Endodermal cell (in vitro differentiated cells): ENCODE results near the gene ARFGEF3. TPM values are rescaled to one million over a fixed set of nuclear protein-coding genes. Genes with fewer than 3 reads are reported as not detected.
"Not testable (repeated sequence)": the region's sequence is repeated elsewhere in the genome, so short reads cannot be mapped to it uniquely, and the experiment has no call there.

Experiments
- DNase-seq: peaks from one replicate; pipeline ENCODE4 v3.0.0-alpha.2; 2017
- H3K27ac ChIP-seq: 2 replicates; pipeline ENCODE4 v1.5.1; 2013; ENCODE audit warnings: mild to moderate bottlenecking, low read depth, low read length, moderate library complexity
- H3K27me3 ChIP-seq: 2 replicates; pipeline ENCODE4 v1.6.1; 2013; ENCODE audit warnings: mild to moderate bottlenecking, low read length, moderate library complexity; ENCODE audit not compliant: insufficient read depth, control insufficient read depth, poor library complexity, severe bottlenecking
- H3K36me3 ChIP-seq: 2 replicates; pipeline ENCODE4 v1.7.0; 2013; ENCODE audit warnings: mild to moderate bottlenecking, low read length, moderate library complexity; ENCODE audit not compliant: control insufficient read depth, insufficient read depth
- H3K4me1 ChIP-seq: one replicate; pipeline ENCODE4 v1.7.0; 2013; ENCODE audit warnings: low read length; ENCODE audit not compliant: control insufficient read depth, insufficient read depth
- H3K4me3 ChIP-seq: 2 replicates; pipeline ENCODE4 v1.5.1; 2013; ENCODE audit warnings: mild to moderate bottlenecking, low read length, moderate library complexity
- H3K9ac ChIP-seq: 2 replicates; pipeline ENCODE4 v1.6.1; 2013; ENCODE audit warnings: mild to moderate bottlenecking, low read length, moderate library complexity; ENCODE audit not compliant: poor library complexity, severe bottlenecking; ENCODE audit errors: extremely low read depth
- H3K9me3 ChIP-seq: 2 replicates; pipeline ENCODE4 v1.6.1; 2013; ENCODE audit warnings: mild to moderate bottlenecking, low read length, moderate library complexity; ENCODE audit not compliant: control insufficient read depth
- H3K27ac Mint-ChIP-seq: 2 replicates; pipeline ENCODE4 v1.8.0; 2020; ENCODE audit warnings: mixed read lengths
- H3K27me3 Mint-ChIP-seq: 2 replicates; pipeline ENCODE4 v1.8.0; 2021; ENCODE audit warnings: mild to moderate bottlenecking, mixed read lengths; ENCODE audit not compliant: insufficient read depth
- H3K36me3 Mint-ChIP-seq: 2 replicates; pipeline ENCODE4 v1.8.0; 2020; ENCODE audit warnings: low read depth, mixed read lengths
- H3K4me1 Mint-ChIP-seq: 2 replicates; pipeline ENCODE4 v1.8.0; 2020; ENCODE audit warnings: mixed read lengths
- H3K4me3 Mint-ChIP-seq: 2 replicates; pipeline ENCODE4 v1.8.0; 2020; ENCODE audit warnings: mild to moderate bottlenecking, moderate library complexity, mixed read lengths
- H3K9me3 Mint-ChIP-seq: 2 replicates; pipeline ENCODE4 v1.8.0; 2020; ENCODE audit warnings: mild to moderate bottlenecking, mixed read lengths
- WGBS, 2 experiments: methylation state at CpG; one replicate each; pipeline versions ENCODE4 v1.1.5 to v1.1.7; 2013; ENCODE audit warnings: missing lambda C conversion rate in 2 of 2, mixed read lengths in 1 of 2; ENCODE audit not compliant: insufficient coverage in 1 of 2, insufficient read length in 1 of 2; 5-methylcytosine and 5-hydroxymethylcytosine counted together
- total RNA-seq, 2 donors: library from RNA; stranded (reverse); fragmentation: NEBNext Ultra II Directional in 1 of 2; extraction: Animal tissue kit (Norgen Biotek cat#: 25700) in 1 of 2; gene quantifications; 2 replicates in 1 of 2; 3 replicates in 1 of 2; pipeline ENCODE4 v1.2.1, GENCODE V29; 2021
- TF ChIP-seq, protein P1 (sequence below): fragments of 200-600 bp; sonication (generic); conservative IDR thresholded peaks from 2 replicates; pipeline ENCODE4 v1.5.0; 2021; ENCODE audit warnings: antibody characterized with exemption, mild to moderate bottlenecking

Gene ARFGEF3
- total RNA-seq, 2 donors from 2014 or later: 10.9 to 14.3 TPM

DNA sequence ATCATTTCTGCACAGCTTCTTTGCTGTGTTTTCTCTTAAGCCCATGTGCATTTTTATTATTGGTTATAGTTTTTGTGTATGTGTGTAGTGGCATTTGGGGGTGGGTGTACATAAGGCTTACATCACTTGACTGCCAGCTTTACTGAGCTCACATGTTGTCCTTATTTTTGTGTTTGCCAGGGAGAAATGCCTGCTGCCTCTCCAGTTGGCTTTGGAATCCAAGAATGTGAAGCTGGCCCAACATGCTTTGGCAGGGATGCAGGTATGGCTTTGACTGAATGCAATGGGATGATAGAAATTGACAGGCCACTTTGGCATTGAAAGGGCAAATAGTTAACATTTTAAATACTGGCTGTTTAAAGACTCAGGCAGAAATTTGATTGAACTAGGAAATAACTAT lies 45.1 kb downstream of the ARFGEF3 start:
- H3K27ac Mint-ChIP-seq: no peak overlapping the region
- no peak overlapping the region for H3K4me3 Mint-ChIP-seq
- H3K9ac ChIP-seq: no peak overlapping the region

GRCh38 chr6:138211048-138211581 lies 49.4 kb downstream of the ARFGEF3 start:
- no peak overlapping the region for H3K9ac ChIP-seq
- TF ChIP-seq, protein P1, sequence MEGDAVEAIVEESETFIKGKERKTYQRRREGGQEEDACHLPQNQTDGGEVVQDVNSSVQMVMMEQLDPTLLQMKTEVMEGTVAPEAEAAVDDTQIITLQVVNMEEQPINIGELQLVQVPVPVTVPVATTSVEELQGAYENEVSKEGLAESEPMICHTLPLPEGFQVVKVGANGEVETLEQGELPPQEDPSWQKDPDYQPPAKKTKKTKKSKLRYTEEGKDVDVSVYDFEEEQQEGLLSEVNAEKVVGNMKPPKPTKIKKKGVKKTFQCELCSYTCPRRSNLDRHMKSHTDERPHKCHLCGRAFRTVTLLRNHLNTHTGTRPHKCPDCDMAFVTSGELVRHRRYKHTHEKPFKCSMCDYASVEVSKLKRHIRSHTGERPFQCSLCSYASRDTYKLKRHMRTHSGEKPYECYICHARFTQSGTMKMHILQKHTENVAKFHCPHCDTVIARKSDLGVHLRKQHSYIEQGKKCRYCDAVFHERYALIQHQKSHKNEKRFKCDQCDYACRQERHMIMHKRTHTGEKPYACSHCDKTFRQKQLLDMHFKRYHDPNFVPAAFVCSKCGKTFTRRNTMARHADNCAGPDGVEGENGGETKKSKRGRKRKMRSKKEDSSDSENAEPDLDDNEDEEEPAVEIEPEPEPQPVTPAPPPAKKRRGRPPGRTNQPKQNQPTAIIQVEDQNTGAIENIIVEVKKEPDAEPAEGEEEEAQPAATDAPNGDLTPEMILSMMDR: peak; percentile 75
- H3K9me3 ChIP-seq: no peaks in the 10 kb centered on the region
- peaks cover 10% of the 10 kb centered on the region for H3K36me3 ChIP-seq
- WGBS, 2 experiments: 89 to 97% methylated on average over 1 to 2 of the region's 2 CpGs
- H3K27ac Mint-ChIP-seq: no peak overlapping the region
- no peak overlapping the region for H3K4me3 ChIP-seq
- no peak overlapping the region for H3K27ac ChIP-seq
- H3K36me3 Mint-ChIP-seq: no peaks in the 10 kb centered on the region
- H3K4me1 Mint-ChIP-seq: peaks cover 2% of the 10 kb centered on the region
- H3K27me3 ChIP-seq: no peaks in the 10 kb centered on the region
- H3K27me3 Mint-ChIP-seq: no peaks in the 10 kb centered on the region
- DNase-seq: no peak
- no peaks in the 10 kb centered on the region for H3K9me3 Mint-ChIP-seq
- no peak overlapping the region for H3K4me3 Mint-ChIP-seq
- no peaks in the 10 kb centered on the region for H3K4me1 ChIP-seq

More for the DNA sequence above, 45.1 kb downstream of the ARFGEF3 start:
- H3K4me3 ChIP-seq: no peak overlapping the region
- no peak for DNase-seq
- Mint-ChIP-seq H3K9me3 (no peaks in the 10 kb centered on the region), H3K4me1 (peaks cover 2% of the 10 kb centered on the region), H3K27me3 (no peaks in the 10 kb centered on the region), H3K36me3 (no peaks in the 10 kb centered on the region)
- no peaks in the 10 kb centered on the region for H3K4me1 ChIP-seq
- H3K27ac ChIP-seq: no peak overlapping the region
- TF ChIP-seq, protein P1: no peak
- H3K27me3 ChIP-seq: no peaks in the 10 kb centered on the region
- no peaks in the 10 kb centered on the region for H3K9me3 ChIP-seq
- peaks cover 10% of the 10 kb centered on the region for H3K36me3 ChIP-seq

DNA sequence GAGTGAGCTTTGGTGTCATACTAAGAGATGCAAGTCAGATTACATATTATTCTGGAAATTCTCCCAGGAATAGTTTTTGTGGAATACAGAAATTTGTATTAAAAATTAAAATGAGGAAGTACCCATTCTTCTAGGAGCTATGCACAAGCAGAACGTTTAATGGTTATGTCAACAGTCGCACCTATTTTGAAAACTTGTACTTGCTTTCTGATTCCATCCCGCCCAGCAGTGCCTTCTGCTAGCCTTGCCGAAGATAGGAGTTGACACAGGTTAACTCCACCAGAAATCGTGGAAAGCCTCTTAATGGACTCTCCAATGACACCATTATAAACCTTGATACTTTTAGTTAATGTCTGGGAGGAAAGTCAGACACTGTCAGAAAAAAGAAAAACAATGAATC lies 49.9 kb downstream of the ARFGEF3 start:
- Mint-ChIP-seq H3K27ac (no peak overlapping the region), H3K4me3 (no peak overlapping the region), H3K27me3 (no peaks in the 10 kb centered on the region), H3K36me3 (no peaks in the 10 kb centered on the region), H3K9me3 (no peaks in the 10 kb centered on the region), H3K4me1 (peaks cover 2% of the 10 kb centered on the region)
- Histone ChIP-seq H3K9ac (no peak overlapping the region), H3K4me3 (no peak overlapping the region), H3K27me3 (no peaks in the 10 kb centered on the region), H3K9me3 (no peaks in the 10 kb centered on the region), H3K4me1 (no peaks in the 10 kb centered on the region), H3K36me3 (peaks cover 10% of the 10 kb centered on the region), H3K27ac (no peak overlapping the region)
- 87 to 90% methylated on average over 3 to 5 of the region's 5 CpGs for WGBS, 2 experiments
- DNase-seq: no peak
- TF ChIP-seq, protein P1: no peak

DNA sequence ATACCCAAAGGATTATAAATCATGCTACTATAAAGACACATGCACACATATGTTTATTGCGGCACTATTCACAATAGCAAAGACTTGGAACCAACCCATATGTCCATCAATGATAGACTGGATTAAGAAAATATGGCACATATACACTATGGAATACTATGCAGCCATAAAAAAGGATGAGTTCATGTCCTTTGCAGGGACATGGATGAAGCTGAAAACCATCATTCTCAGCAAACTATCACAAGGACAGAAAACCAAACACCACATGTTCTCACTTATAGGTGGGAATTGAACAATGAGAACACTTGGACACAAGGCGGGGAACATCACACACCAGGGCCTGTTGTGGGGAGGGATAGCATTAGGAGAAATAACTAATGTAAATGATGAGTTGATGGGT lies 50.8 kb downstream of the ARFGEF3 start:
- H3K36me3 ChIP-seq: peaks cover 10% of the 10 kb centered on the region
- H3K4me3 Mint-ChIP-seq, H3K9me3 ChIP-seq, H3K4me1 Mint-ChIP-seq, H3K27ac ChIP-seq, H3K27me3 Mint-ChIP-seq, DNase-seq, H3K9me3 Mint-ChIP-seq, H3K36me3 Mint-ChIP-seq, H3K27ac Mint-ChIP-seq, H3K27me3 ChIP-seq, H3K4me1 ChIP-seq, H3K4me3 ChIP-seq, H3K9ac ChIP-seq: not testable (repeated sequence)
- 100% methylated on average over 1 of the region's 2 CpGs for WGBS, 2 experiments
